Neural progenitor cell (in vitro differentiated cells): ENCODE data around the gene NCS1. TPM values are rescaled to one million over a fixed set of nuclear protein-coding genes. Genes with fewer than 3 reads are reported as not detected.

Experiments used
- DNase-seq: peaks from one replicate; pipeline ENCODE4 v3.0.0-alpha.2; 2016; ENCODE audit warnings: low spot score
- H2AFZ ChIP-seq: fragments of 200-600 bp; sonication (generic); replicated peaks from 2 replicates; pipeline ENCODE4 v1.6.1; 2016; ENCODE audit warnings: antibody characterized with exemption
- H3F3A ChIP-seq: fragments of 200-600 bp; sonication (generic); 2 replicates; pipeline ENCODE4 v1.6.1; 2016; ENCODE audit warnings: antibody characterized with exemption, low read depth
- H3K27ac ChIP-seq: fragments of 200-600 bp; sonication (generic); 2 replicates; pipeline ENCODE4 v1.5.1; 2016; ENCODE audit warnings: mild to moderate bottlenecking
- H3K27me3 ChIP-seq: fragments of 200-600 bp; sonication (generic); 2 replicates; pipeline ENCODE4 v1.6.1; 2016; ENCODE audit warnings: mild to moderate bottlenecking, moderate library complexity
- H3K36me3 ChIP-seq: fragments of 200-600 bp; sonication (generic); 2 replicates; pipeline ENCODE4 v1.5.1; 2016
- H3K4me1 ChIP-seq: fragments of 200-600 bp; sonication (generic); 2 replicates; pipeline ENCODE4 v1.6.1; 2016; ENCODE audit warnings: mixed run types
- H3K4me2 ChIP-seq: fragments of 200-600 bp; sonication (generic); 2 replicates; pipeline ENCODE4 v1.6.1; 2016
- H3K4me3 ChIP-seq: fragments of 200-600 bp; sonication (generic); 2 replicates; pipeline ENCODE4 v1.5.1; 2016
- H3K79me2 ChIP-seq: fragments of 200-600 bp; sonication (generic); 2 replicates; pipeline ENCODE4 v1.6.1; 2016; ENCODE audit warnings: low read depth
- H3K9ac ChIP-seq: fragments of 200-600 bp; sonication (generic); 2 replicates; pipeline ENCODE4 v1.6.1; 2016
- H3K9me3 ChIP-seq: fragments of 200-600 bp; sonication (generic); 2 replicates; pipeline ENCODE4 v1.5.1; 2016; ENCODE audit warnings: low read depth
- H4K20me1 ChIP-seq: fragments of 200-600 bp; sonication (generic); 2 replicates; pipeline ENCODE4 v1.6.1; 2016; ENCODE audit warnings: low read depth
- H3K27ac Mint-ChIP-seq: 3 replicates; pipeline ENCODE4 v1.8.0; 2021; ENCODE audit warnings: mixed read lengths
- H3K27me3 Mint-ChIP-seq: 2 replicates; pipeline ENCODE4 v1.8.0; 2022; ENCODE audit warnings: low read depth, mild to moderate bottlenecking, inconsistent platforms, moderate library complexity, mixed read lengths; ENCODE audit not compliant: insufficient read depth
- H3K36me3 Mint-ChIP-seq: 3 replicates; pipeline ENCODE4 v1.8.0; 2021; ENCODE audit warnings: mixed read lengths
- H3K4me1 Mint-ChIP-seq: 3 replicates; pipeline ENCODE4 v1.8.0; 2021; ENCODE audit warnings: mixed read lengths
- H3K4me3 Mint-ChIP-seq: 3 replicates; pipeline ENCODE4 v1.8.0; 2021; ENCODE audit warnings: mild to moderate bottlenecking, moderate library complexity, mixed read lengths
- H3K9me3 Mint-ChIP-seq: 3 replicates; pipeline ENCODE4 v1.8.0; 2020; ENCODE audit warnings: mixed read lengths
- EZH2 ChIP-seq: fragments of 200-600 bp; sonication (generic); IDR thresholded peaks from 2 replicates; pipeline ENCODE4 v1.6.1; 2017; ENCODE audit warnings: antibody characterized with exemption, mild to moderate bottlenecking, moderate library complexity
- EZH2phosphoT487 ChIP-seq: fragments of 200-600 bp; sonication (generic); IDR thresholded peaks from 2 replicates; pipeline ENCODE4 v1.6.1; 2017; ENCODE audit warnings: antibody characterized with exemption
- total RNA-seq: library from RNA; depleted of rRNA; stranded (reverse); fragments of >200 nt; gene quantifications from 2 replicates; pipeline ENCODE4 v1.2.3, GENCODE V29; 2015; ENCODE audit warnings: low replicate concordance
- TF ChIP-seq, protein P1 (sequence below): fragments of 200-600 bp; sonication (generic); IDR thresholded peaks from 2 replicates; pipeline ENCODE4 v1.5.1; 2017; ENCODE audit warnings: antibody characterized with exemption, mild to moderate bottlenecking

Gene NCS1
- total RNA-seq, 1 donor from 2014 or later = 16.0 TPM

DNA sequence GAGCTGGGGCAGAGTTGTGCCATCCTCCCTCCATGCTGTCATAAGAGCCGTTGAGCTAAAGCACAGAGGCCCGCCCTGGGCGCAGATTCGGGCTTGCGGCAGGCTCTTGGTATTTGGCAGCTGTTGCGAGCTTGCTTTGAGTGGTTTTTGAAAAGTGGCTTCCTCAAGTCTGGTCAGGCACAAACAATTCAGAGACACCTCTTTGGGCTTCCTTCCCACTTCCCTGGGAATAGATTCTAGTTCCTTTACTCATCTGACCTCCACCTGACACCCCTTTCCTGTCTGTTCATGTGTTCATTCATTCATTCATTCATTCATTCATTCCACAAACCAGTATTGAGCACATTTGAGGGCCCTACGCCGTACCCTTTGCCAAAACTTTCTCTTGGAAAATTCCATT lies 27.4 kb downstream of the NCS1 start:
- TF ChIP-seq, protein P1, sequence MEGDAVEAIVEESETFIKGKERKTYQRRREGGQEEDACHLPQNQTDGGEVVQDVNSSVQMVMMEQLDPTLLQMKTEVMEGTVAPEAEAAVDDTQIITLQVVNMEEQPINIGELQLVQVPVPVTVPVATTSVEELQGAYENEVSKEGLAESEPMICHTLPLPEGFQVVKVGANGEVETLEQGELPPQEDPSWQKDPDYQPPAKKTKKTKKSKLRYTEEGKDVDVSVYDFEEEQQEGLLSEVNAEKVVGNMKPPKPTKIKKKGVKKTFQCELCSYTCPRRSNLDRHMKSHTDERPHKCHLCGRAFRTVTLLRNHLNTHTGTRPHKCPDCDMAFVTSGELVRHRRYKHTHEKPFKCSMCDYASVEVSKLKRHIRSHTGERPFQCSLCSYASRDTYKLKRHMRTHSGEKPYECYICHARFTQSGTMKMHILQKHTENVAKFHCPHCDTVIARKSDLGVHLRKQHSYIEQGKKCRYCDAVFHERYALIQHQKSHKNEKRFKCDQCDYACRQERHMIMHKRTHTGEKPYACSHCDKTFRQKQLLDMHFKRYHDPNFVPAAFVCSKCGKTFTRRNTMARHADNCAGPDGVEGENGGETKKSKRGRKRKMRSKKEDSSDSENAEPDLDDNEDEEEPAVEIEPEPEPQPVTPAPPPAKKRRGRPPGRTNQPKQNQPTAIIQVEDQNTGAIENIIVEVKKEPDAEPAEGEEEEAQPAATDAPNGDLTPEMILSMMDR = no peak
- Mint-ChIP-seq H3K27ac (peak overlapping the region; percentile 74), H3K4me1 (peaks cover 38% of the 10 kb centered on the region), H3K4me3 (no peak overlapping the region), H3K27me3 (no peaks in the 10 kb centered on the region), H3K9me3 (no peaks in the 10 kb centered on the region), H3K36me3 (no peaks in the 10 kb centered on the region)
- Histone ChIP-seq H3K79me2 (peaks cover 27% of the 10 kb centered on the region), H4K20me1 (peaks cover 7% of the 10 kb centered on the region), H3K4me3 (no peak overlapping the region), H3F3A (peaks cover 5% of the 10 kb centered on the region), H3K27me3 (no peaks in the 10 kb centered on the region), H3K9ac (no peak overlapping the region), H3K9me3 (no peaks in the 10 kb centered on the region), H3K27ac (no peak overlapping the region), H3K4me1 (peaks cover 18% of the 10 kb centered on the region), H3K36me3 (no peaks in the 10 kb centered on the region), H2AFZ (no peak overlapping the region), H3K4me2 (no peak overlapping the region)
- no peak for DNase-seq

DNA sequence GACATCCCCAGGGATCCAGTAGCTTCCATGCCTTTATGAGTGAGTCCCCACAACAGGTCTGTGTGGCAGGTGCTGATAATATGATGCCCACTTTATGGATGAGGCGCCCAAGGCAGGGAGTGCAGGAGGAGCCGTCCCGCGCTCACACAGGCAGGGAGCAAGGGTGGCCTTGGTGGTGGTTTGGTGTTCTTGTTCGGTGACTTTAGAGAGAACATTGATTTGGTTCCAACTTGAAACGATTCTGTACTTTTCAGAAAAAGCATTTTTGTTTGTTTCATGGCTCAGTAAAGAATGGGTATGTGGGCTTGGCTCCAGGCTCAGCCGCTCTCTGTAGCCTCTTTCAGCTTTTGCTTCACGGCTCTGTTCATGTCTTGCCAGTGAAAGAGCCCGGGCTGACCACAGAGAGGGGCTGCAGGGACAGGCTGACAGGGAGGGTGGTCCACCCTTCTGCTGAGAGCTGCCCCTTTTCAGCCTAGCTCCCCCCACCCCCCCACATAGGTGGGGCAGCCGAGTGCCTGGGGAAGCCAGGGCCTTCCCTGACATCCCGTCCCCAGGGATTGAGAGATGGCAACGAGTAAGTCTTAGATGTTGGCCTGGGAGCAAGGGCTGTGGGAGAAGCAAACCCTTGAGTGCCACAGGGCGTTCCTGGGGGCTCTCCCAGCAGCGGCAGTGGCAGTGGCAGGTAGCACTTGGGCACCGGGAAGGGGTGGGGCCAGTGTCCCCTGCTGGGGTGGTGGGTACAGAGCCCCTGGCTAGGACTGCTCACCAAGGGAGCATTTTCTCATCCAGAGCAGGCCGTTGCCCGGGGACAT lies 28.0 kb downstream of the NCS1 start:
- Histone ChIP-seq H3K4me3 (no peak overlapping the region), H4K20me1 (peaks cover 7% of the 10 kb centered on the region), H3K4me1 (peaks cover 22% of the 10 kb centered on the region), H3K9me3 (no peaks in the 10 kb centered on the region), H3F3A (peaks cover 5% of the 10 kb centered on the region), H3K36me3 (no peaks in the 10 kb centered on the region), H3K4me2 (no peak overlapping the region), H3K27ac (no peak overlapping the region), H3K27me3 (no peaks in the 10 kb centered on the region), H3K9ac (no peak overlapping the region), H3K79me2 (peaks cover 21% of the 10 kb centered on the region), H2AFZ (no peak overlapping the region)
- Mint-ChIP-seq H3K36me3 (no peaks in the 10 kb centered on the region), H3K9me3 (no peaks in the 10 kb centered on the region), H3K4me1 (peaks cover 39% of the 10 kb centered on the region), H3K27ac (peak overlapping the region; percentile 74), H3K27me3 (no peaks in the 10 kb centered on the region), H3K4me3 (no peak overlapping the region)
- DNase-seq = no peak
- no peak for TF ChIP-seq EZH2
- TF ChIP-seq EZH2phosphoT487 = no peak
- TF ChIP-seq, protein P1 = no peak

DNA sequence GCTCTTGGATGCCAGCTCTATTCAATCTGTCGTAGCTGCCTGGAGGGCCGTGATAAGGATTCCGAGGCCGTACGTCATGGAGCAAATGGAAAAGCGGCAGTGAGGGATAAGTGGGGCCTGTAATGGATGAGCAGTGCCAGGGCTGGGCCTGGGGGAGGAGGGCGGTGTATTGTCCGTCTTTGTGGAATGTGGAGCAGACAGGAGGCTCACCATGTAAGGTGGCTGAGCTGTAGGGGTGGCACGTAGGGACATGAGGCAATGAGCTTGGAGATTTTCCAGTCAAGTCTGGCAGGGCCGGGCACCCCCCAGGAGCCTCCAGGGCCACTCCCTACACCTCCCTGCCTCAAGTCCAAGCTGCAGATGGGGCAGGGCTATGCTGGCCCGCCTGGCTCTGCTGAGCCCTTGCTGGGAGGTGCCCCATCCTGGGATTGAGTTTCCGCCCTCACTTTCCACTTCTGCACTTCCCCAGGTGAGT lies 29.2 kb downstream of the NCS1 start:
- no peak overlapping the region for H2AFZ ChIP-seq
- H4K20me1 ChIP-seq = peaks cover 7% of the 10 kb centered on the region
- Mint-ChIP-seq H3K9me3 (no peaks in the 10 kb centered on the region), H3K27ac (no peak overlapping the region), H3K4me1 (peaks cover 36% of the 10 kb centered on the region), H3K27me3 (no peaks in the 10 kb centered on the region), H3K36me3 (no peaks in the 10 kb centered on the region), H3K4me3 (no peak overlapping the region)
- H3K79me2 ChIP-seq = peaks cover 11% of the 10 kb centered on the region
- H3K9ac ChIP-seq = no peak overlapping the region
- TF ChIP-seq EZH2 (no peak), EZH2phosphoT487 (no peak)
- TF ChIP-seq, protein P1 = no peak
- no peak overlapping the region for H3K27ac ChIP-seq
- peaks cover 5% of the 10 kb centered on the region for H3F3A ChIP-seq
- no peaks in the 10 kb centered on the region for H3K36me3 ChIP-seq
- H3K4me1 ChIP-seq = peaks cover 20% of the 10 kb centered on the region
- no peaks in the 10 kb centered on the region for H3K9me3 ChIP-seq
- H3K4me3 ChIP-seq = no peak overlapping the region
- no peaks in the 10 kb centered on the region for H3K27me3 ChIP-seq
- no peak overlapping the region for H3K4me2 ChIP-seq
- no peak for DNase-seq
